ENCODE results near the gene CD276.

GRCh38 chr15:73722425-73722824 lies 38.2 kb downstream of the CD276 start:
- TF ChIP-seq CTCF (IDR thresholded peaks at IDR 0.05) = no peak
- no peak for TF ChIP-seq POLR2A (IDR thresholded peaks at IDR 0.05)
- no peak for TF ChIP-seq POLR2AphosphoS5 (IDR thresholded peaks at IDR 0.05)
